HG03565 (cell line): ENCODE data around the gene FLT4.

ENCODE experiments used
- ATAC-seq: cut with Tn5 transposase; IDR thresholded peaks from one replicate; pipeline ENCODE4 v1.9.1; 2021; ENCODE audit warnings: mild to moderate bottlenecking, moderate library complexity; ENCODE audit not compliant: unreplicated experiment

FLT4 gene

GRCh38 chr5:180628211-180628610 lies 21.2 kb downstream of the FLT4 start:
- ATAC-seq = no peak

GRCh38 chr5:180627386-180628120 lies 21.8 kb downstream of the FLT4 start:
- no peak for ATAC-seq

- ATAC-seq = no peak
Measured at GRCh38 chr5:180626661-180627385, 22.6 kb downstream of the FLT4 start.

- no peak for ATAC-seq
Measured at GRCh38 chr5:180625791-180626660, 23.4 kb downstream of the FLT4 start.

- no peak for ATAC-seq
Measured at GRCh38 chr5:180625125-180625790, 24.1 kb downstream of the FLT4 start.

- ATAC-seq = no peak
Measured at GRCh38 chr5:180624587-180624986, 24.8 kb downstream of the FLT4 start.

- no peak for ATAC-seq
Measured at GRCh38 chr5:180623844-180624243, 25.6 kb downstream of the FLT4 start.

- ATAC-seq = no peak
Measured at GRCh38 chr5:180623411-180623834, 26.0 kb downstream of the FLT4 start.

GRCh38 chr5:180622910-180623309 lies 26.5 kb downstream of the FLT4 start:
- no peak for ATAC-seq

GRCh38 chr5:180621311-180621710 lies 28.1 kb downstream of the FLT4 start:
- no peak for ATAC-seq

- ATAC-seq = no peak
Measured at GRCh38 chr5:180620014-180620413, 29.4 kb downstream of the FLT4 start.

GRCh38 chr5:180619563-180619915 lies 29.9 kb downstream of the FLT4 start:
- no peak for ATAC-seq

GRCh38 chr5:180618829-180619562 lies 30.4 kb downstream of the FLT4 start:
- ATAC-seq = no peak

GRCh38 chr5:180618487-180618828 lies 30.9 kb downstream of the FLT4 start:
- no peak for ATAC-seq

- no peak for ATAC-seq
Measured at GRCh38 chr5:180613814-180614188, 35.6 kb downstream of the FLT4 start.

GRCh38 chr5:180613188-180613813 lies 36.1 kb downstream of the FLT4 start:
- ATAC-seq = no peak

- no peak for ATAC-seq
Measured at GRCh38 chr5:180612683-180613082, 36.7 kb downstream of the FLT4 start.

GRCh38 chr5:180611140-180611850 lies 38.1 kb downstream of the FLT4 start:
- ATAC-seq = no peak

GRCh38 chr5:180609817-180610550 lies 39.4 kb downstream of the FLT4 start:
- no peak for ATAC-seq
